Caco-2 (cell line): ENCODE measurements around the gene PRICKLE3. TPM values are rescaled to one million over a fixed set of nuclear protein-coding genes. Genes with fewer than 3 reads are reported as not detected.

Experiments used
- BruUV-seq: library from RNA; stranded (reverse); fragments of 400-500 nt; replicated peaks from 2 replicates; lab custom pipeline; 2021; lab: Mats Ljungman, UMichigan
- CTCF ChIA-PET: fragments of 300-600 bp; sonication (Branson Sonifier 250); formaldehyde crosslinking; loops from one replicate; lab custom pipeline; 2022; ENCODE audit warnings: antibody characterized with exemption; lab: Charles Lee
- POLR2A ChIA-PET: fragments of 300-600 bp; sonication (Branson Sonifier 250); formaldehyde crosslinking; loops from one replicate; lab custom pipeline; 2022; ENCODE audit warnings: antibody characterized with exemption; lab: Charles Lee
- DNase-seq, 2 experiments: peaks; one replicate each; pipeline versions ENCODE4 v3.0.0 to v3.0.0-alpha.2; 2020 to 2022
- H3K27me3 ChIP-seq: replicated peaks from 2 replicates; pipeline ENCODE4 v1.6.0; 2011; ENCODE audit warnings: low read length; ENCODE audit not compliant: control insufficient read depth, insufficient read depth
- H3K36me3 ChIP-seq: 2 replicates; pipeline ENCODE4 v1.5.1; 2011; ENCODE audit warnings: low read length; ENCODE audit not compliant: control insufficient read depth, insufficient read depth
- H3K4me1 ChIP-seq: fragments of 250-450 bp; sonication (Bioruptor Pico); 2 replicates; pipeline ENCODE4 v1.5.1; 2020; ENCODE audit warnings: mild to moderate bottlenecking
- H3K4me3 ChIP-seq: 2 replicates; pipeline ENCODE4 v1.5.1; 2011; ENCODE audit warnings: low read depth, mild to moderate bottlenecking, control low read depth, low read length
- H3K9me3 ChIP-seq: fragments of 250-450 bp; sonication (Bioruptor Pico); 2 replicates; pipeline ENCODE4 v1.5.1; 2020; ENCODE audit warnings: mild to moderate bottlenecking, moderate library complexity
- H3K27ac Mint-ChIP-seq: one replicate; pipeline ENCODE4 v1.8.0; 2022; ENCODE audit warnings: mixed read lengths; ENCODE audit not compliant: unreplicated experiment
- H3K27me3 Mint-ChIP-seq: one replicate; pipeline ENCODE4 v1.8.0; 2022; ENCODE audit warnings: mixed read lengths; ENCODE audit not compliant: insufficient read depth, unreplicated experiment
- H3K36me3 Mint-ChIP-seq: one replicate; pipeline ENCODE4 v1.8.0; 2022; ENCODE audit warnings: mild to moderate bottlenecking, mixed read lengths; ENCODE audit not compliant: insufficient read depth, unreplicated experiment
- H3K4me1 Mint-ChIP-seq: one replicate; pipeline ENCODE4 v1.8.0; 2022; ENCODE audit warnings: low read depth, mixed read lengths; ENCODE audit not compliant: unreplicated experiment
- H3K4me3 Mint-ChIP-seq: one replicate; pipeline ENCODE4 v1.8.0; 2022; ENCODE audit warnings: mild to moderate bottlenecking, moderate library complexity, mixed read lengths; ENCODE audit not compliant: unreplicated experiment
- H3K9me3 Mint-ChIP-seq: one replicate; pipeline ENCODE4 v1.8.0; 2022; ENCODE audit warnings: mixed read lengths; ENCODE audit not compliant: unreplicated experiment
- CTCF ChIP-seq, 2 experiments: fragments of 200-600 bp in 1 of 2; IDR thresholded peaks; 1 replicate in 1 of 2; 2 replicates in 1 of 2; pipeline versions ENCODE4 v1.5.1 to v1.8.0; 2011 to 2022; ENCODE audit warnings: antibody characterized with exemption in 1 of 2, control low read depth in 1 of 2, inconsistent platforms in 1 of 2, low read depth in 1 of 2, low read length in 1 of 2, mild to moderate bottlenecking in 1 of 2, moderate library complexity in 1 of 2; ENCODE audit not compliant: insufficient read depth in 1 of 2, severe bottlenecking in 1 of 2, unreplicated experiment in 1 of 2
- intact Hi-C: fragments of 100-400 bp; cut with micrococcal nuclease; formaldehyde crosslinking; loops from one replicate; pipeline ENCODE4 v1.10.0; 2022; ENCODE audit not compliant: unreplicated experiment
- total RNA-seq: library from RNA; stranded (reverse); gene quantifications from 2 replicates; pipeline ENCODE4 v1.2.3, GENCODE V29; 2022

PRICKLE3 gene
- total RNA-seq, 1 experiment from 2014 or later, result 8.4 TPM

- ChIA-PET CTCF (no interaction called here), POLR2A (no interaction called here)
- Mint-ChIP-seq H3K27ac (no peak within 1 kb of the TSS), H3K4me1 (no peaks in the 10 kb centered on the region), H3K27me3 (no peaks in the 10 kb centered on the region), H3K36me3 (peaks cover 6% of the 10 kb centered on the region), H3K9me3 (no peaks in the 10 kb centered on the region), H3K4me3 (no peak within 1 kb of the TSS)
- Histone ChIP-seq H3K36me3 (no peaks in the 10 kb centered on the region), H3K4me3 (no peak within 1 kb of the TSS), H3K27me3 (no peaks in the 10 kb centered on the region), H3K4me1 (no peaks in the 10 kb centered on the region), H3K9me3 (no peaks in the 10 kb centered on the region)
- intact Hi-C loops, result loop anchor here (10.0 kb wide), 1 partner anchor 58 kb away; the partner anchor contains the start of gene PLP2
- DNase-seq, result no peak
- no TSS peak for BruUV-seq
- no peak for TF ChIP-seq CTCF (IDR thresholded peaks at IDR 0.05; ENCODE audit: insufficient read depth in 1 of 2, low read depth in 1 of 2, low read length in 1 of 2, severe bottlenecking in 1 of 2, unreplicated experiment in 1 of 2)
Measured at GRCh38 chrX:49233176-49233575, 47.0 kb upstream of the PRICKLE3 start, which contains the start of gene CACNA1F. Gene CACNA1F, minus strand, starts transcription at chrX:49233340. Its CDS starts 31 bp downstream, at chrX:49233309.

- Histone ChIP-seq H3K4me3 (no peak overlapping the region), H3K36me3 (no peaks in the 10 kb centered on the region), H3K4me1 (no peaks in the 10 kb centered on the region), H3K9me3 (no peaks in the 10 kb centered on the region), H3K27me3 (no peaks in the 10 kb centered on the region)
- intact Hi-C loops, result loop anchor here (10.0 kb wide), 1 partner anchor 58 kb away; the partner anchor contains the start of gene PLP2
- ChIA-PET CTCF (no interaction called here), POLR2A (no interaction called here)
- no peak overlapping the region for H3K27ac Mint-ChIP-seq
- TF ChIP-seq CTCF (IDR thresholded peaks at IDR 0.05; ENCODE audit: insufficient read depth in 1 of 2, low read depth in 1 of 2, low read length in 1 of 2, severe bottlenecking in 1 of 2, unreplicated experiment in 1 of 2), result no peak
- peaks cover 6% of the 10 kb centered on the region for H3K36me3 Mint-ChIP-seq
- no peaks in the 10 kb centered on the region for H3K9me3 Mint-ChIP-seq
- H3K4me3 Mint-ChIP-seq, result no peak overlapping the region
- no peaks in the 10 kb centered on the region for H3K4me1 Mint-ChIP-seq
- no TSS peak for BruUV-seq
- no peak for DNase-seq
- H3K27me3 Mint-ChIP-seq, result no peaks in the 10 kb centered on the region
Measured at GRCh38 chrX:49232525-49232924, 46.4 kb upstream of the PRICKLE3 start.

GRCh38 chrX:49231333-49232000 is 45.3 kb upstream of the PRICKLE3 start:
- no peak overlapping the region for H3K27ac Mint-ChIP-seq
- no peaks in the 10 kb centered on the region for H3K4me1 Mint-ChIP-seq
- H3K36me3 Mint-ChIP-seq, result peaks cover 6% of the 10 kb centered on the region
- H3K36me3 ChIP-seq, result no peaks in the 10 kb centered on the region
- no peaks in the 10 kb centered on the region for H3K27me3 Mint-ChIP-seq
- H3K4me1 ChIP-seq, result no peaks in the 10 kb centered on the region
- ChIA-PET CTCF (no interaction called here), POLR2A (interaction anchor here (1.0 kb wide), 1 partner anchor 40 kb away, joined by 3 read pairs; no protein-coding TSS in a partner anchor)
- DNase-seq, result no peak
- TF ChIP-seq CTCF (IDR thresholded peaks at IDR 0.05; ENCODE audit: insufficient read depth in 1 of 2, low read depth in 1 of 2, low read length in 1 of 2, severe bottlenecking in 1 of 2, unreplicated experiment in 1 of 2), result no peak
- peak overlapping the region; percentile 46 for H3K4me3 ChIP-seq
- no peaks in the 10 kb centered on the region for H3K27me3 ChIP-seq
- H3K9me3 Mint-ChIP-seq, result no peaks in the 10 kb centered on the region
- peak overlapping the region; percentile 68 for H3K4me3 Mint-ChIP-seq
- no peaks in the 10 kb centered on the region for H3K9me3 ChIP-seq
- no TSS peak for BruUV-seq
- intact Hi-C loops, result loop anchor here (10.0 kb wide), 1 partner anchor 57 kb away; the partner anchor contains the start of gene PLP2
